Heart left ventricle (tissue), 13 donors: ENCODE measurements around the gene KCNQ1OT1.

Experiments
- POLR2A ChIP-seq, 2 donors: fragments of 450-650 bp; IDR thresholded peaks; one replicate each; pipeline ENCODE4 v1.6.1; 2017; ENCODE audit warnings: antibody characterized with exemption in 2 of 2, mild to moderate bottlenecking in 2 of 2, moderate library complexity in 2 of 2
- TF ChIP-seq, protein P1 (sequence below), 12 donors: fragments of 200-600 bp; sonication (generic) in 4 of 12; IDR thresholded peaks; one replicate each; pipeline versions ENCODE4 v1.5.0 to v1.8.0; 2018 to 2022; ENCODE audit warnings: antibody characterized with exemption in 12 of 12, mild to moderate bottlenecking in 5 of 12
- donor health status: ischemic (EF 13 %, LVEDD 7.1; RV severe dilation, severe dysfunction).
- donor health status: DM: no; HTN: yes; CAD: no.
- donor health status: DM: no; HTN: no; CAD: no.
- donor health status: ischemic (EF 25% LVEDD 6.9; RV normal size, moderate dysfunction).
- donor health status: ischemic (EF 25% LVEDD 5.7; RV mildly dilated, moderate dysfunction).
- donor health status: ischemic (EF 35%, LVEDD 5.7; RV mildly dilated, moderate dysfunction).
- donor health status: nonischemic (EF 11% LVEDD 7.7; RV severe dilation, severe dysfunction).
- donor health status: DM: yes; HTN: yes; CAD: no.
- donor health status: PGD.
- donor health status: ischemic (EF 29% LVEDD 5.4; RV normal size, mild dysfunction).
- donor health status: nonischemic (EF 23%, LVEDD 6.1; RV moderate dilation, normal function).

DNA sequence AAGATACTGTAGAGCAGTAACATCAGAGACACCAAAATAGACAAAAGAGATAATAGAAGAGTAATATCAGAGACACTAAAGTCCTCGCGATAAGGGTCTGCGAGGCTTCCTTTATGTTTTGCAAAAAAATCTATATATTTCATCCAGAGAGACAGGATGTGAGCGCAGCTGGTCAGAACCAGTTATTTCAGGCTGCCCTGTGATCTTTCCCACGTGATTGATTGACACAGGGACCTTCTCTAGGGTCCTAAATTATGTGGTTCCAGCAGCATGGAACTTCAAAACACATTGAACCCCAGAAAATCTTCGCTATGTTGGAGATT, 136.9 kb downstream of the KCNQ1OT1 start:
- no peak for TF ChIP-seq POLR2A (IDR thresholded peaks at IDR 0.05)
- TF ChIP-seq, protein P1, sequence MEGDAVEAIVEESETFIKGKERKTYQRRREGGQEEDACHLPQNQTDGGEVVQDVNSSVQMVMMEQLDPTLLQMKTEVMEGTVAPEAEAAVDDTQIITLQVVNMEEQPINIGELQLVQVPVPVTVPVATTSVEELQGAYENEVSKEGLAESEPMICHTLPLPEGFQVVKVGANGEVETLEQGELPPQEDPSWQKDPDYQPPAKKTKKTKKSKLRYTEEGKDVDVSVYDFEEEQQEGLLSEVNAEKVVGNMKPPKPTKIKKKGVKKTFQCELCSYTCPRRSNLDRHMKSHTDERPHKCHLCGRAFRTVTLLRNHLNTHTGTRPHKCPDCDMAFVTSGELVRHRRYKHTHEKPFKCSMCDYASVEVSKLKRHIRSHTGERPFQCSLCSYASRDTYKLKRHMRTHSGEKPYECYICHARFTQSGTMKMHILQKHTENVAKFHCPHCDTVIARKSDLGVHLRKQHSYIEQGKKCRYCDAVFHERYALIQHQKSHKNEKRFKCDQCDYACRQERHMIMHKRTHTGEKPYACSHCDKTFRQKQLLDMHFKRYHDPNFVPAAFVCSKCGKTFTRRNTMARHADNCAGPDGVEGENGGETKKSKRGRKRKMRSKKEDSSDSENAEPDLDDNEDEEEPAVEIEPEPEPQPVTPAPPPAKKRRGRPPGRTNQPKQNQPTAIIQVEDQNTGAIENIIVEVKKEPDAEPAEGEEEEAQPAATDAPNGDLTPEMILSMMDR (IDR thresholded peaks at IDR 0.05) = no peak
